ENCODE measurements around the gene CAT. TPM values are rescaled to one million over a fixed set of nuclear protein-coding genes. Genes with fewer than 3 reads are reported as not detected.

CAT gene
- polyA plus RNA-seq, 1 donor: 120 TPM

DNA sequence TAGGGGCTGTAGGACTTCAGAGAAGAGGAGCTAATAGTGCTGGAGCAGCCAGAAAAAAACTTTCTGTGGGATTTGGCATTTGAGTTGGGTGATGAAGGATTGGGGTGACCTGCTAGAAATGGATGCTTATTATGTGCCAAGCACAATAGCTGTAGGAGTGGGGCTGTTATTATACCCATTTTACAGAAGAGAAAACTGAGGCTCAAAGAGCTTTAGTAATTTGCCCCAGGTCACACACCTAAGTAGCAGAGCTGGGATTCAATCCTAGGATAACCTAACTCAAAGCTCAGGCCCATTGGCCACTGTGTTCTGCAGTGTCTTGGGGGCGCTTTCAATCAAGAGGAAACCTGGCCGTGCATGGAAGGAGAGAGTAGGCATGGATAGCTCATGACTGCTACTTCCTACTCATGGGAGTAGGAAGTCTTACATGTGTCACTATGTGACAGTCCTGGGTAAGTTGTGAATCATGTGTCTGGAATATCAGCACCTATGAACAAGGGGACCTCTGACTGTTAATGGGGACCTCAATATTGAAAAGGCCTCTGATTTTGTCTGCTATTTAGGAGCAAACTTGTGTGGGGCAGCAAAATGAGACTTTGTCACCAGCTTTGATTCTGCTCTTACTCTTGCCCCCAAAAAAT is 81.0 kb downstream of the CAT start:
- Histone ChIP-seq H3K27me3 (ENCODE audit: control insufficient read depth, insufficient read depth, low read length) (no peaks in the 10 kb centered on the region), H3K9me3 (ENCODE audit: control insufficient read depth, low read depth, low read length) (no peaks in the 10 kb centered on the region), H3K4me3 (ENCODE audit: low read length) (no peak overlapping the region), H3K36me3 (ENCODE audit: control insufficient read depth, insufficient read depth, low read length) (no peaks in the 10 kb centered on the region), H3K27ac (ENCODE audit: low read length) (no peak overlapping the region), H3K4me1 (ENCODE audit: control insufficient read depth, insufficient read depth, low read length) (no peaks in the 10 kb centered on the region)
- WGBS (ENCODE audit: insufficient coverage, low lambda C conversion rate): no CpG with 5 or more reads among the region's 2 CpGs
- no peak for DNase-seq

- no peak overlapping the region for H3K4me3 ChIP-seq (ENCODE audit: low read length)
- H3K36me3 ChIP-seq (ENCODE audit: control insufficient read depth, insufficient read depth, low read length): no peaks in the 10 kb centered on the region
- H3K27me3 ChIP-seq (ENCODE audit: control insufficient read depth, insufficient read depth, low read length): no peaks in the 10 kb centered on the region
- H3K4me1 ChIP-seq (ENCODE audit: control insufficient read depth, insufficient read depth, low read length): no peaks in the 10 kb centered on the region
- DNase-seq: no peak
- H3K27ac ChIP-seq (ENCODE audit: low read length): no peak overlapping the region
- H3K9me3 ChIP-seq (ENCODE audit: control insufficient read depth, low read depth, low read length): no peaks in the 10 kb centered on the region
Observed at GRCh38 chr11:34521265-34521664, 82.5 kb downstream of the CAT start.

Other genes with a start within 250 kb of the CAT start
- 1.3 TPM for gene ABTB2, start 80.9 kb upstream of the CAT start, polyA plus RNA-seq
- gene ELF5, start 74.9 kb downstream of the CAT start, polyA plus RNA-seq: not detected
- 14.7 TPM for gene EHF, start 182.2 kb downstream of the CAT start, polyA plus RNA-seq

Measured in large intestine (tissue), 3 donors.